LoVo (cell line): Measurements from ENCODE around the gene TPBGL.
A peak's percentile ranks its signal among the peaks of the same experiment; 100 is the strongest.

Experiments
- DNase-seq: peaks from one replicate; pipeline ENCODE4 v3.0.0-alpha.2; 2016; ENCODE audit warnings: low spot score

Gene TPBGL

DNA sequence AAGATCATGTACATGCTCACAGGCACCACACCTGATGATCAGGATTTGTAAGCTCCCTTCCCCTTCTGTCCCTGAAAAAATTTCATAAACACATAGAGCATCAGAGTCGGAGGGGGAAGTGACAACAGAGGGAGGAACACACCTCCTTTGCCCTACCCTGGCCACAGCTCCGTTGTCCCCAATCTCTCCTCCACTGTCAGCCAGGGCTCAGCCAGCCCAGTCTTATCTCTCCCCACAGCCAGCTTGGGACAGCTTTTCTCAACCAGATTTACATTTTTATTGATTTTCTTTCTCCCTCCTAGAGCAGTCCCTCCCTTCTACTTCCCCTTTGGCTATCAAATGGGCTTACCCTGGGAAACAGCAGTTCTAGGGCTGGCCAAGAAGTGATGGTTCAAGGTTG, 32.1 kb upstream of the TPBGL start:
- no peak for DNase-seq

DNA sequence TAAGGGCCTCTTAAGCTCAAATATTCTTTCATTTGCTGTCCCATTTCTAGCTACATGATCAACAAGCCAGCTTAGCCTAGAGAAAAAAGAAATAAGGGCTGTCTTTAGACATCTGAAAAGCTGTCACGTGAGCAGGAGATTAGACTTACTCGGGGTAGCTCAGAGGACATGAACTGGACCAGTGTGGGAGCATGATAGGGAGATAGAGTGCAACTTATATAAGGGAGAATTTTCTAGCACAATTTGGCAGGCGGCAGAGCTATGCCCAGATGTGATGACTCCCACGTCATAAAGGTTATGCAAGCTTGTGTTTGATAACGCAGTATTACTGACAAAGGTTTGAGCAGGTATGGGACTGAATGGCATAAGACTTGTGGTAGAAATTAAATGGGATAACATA, 28.2 kb upstream of the TPBGL start:
- no peak for DNase-seq

DNA sequence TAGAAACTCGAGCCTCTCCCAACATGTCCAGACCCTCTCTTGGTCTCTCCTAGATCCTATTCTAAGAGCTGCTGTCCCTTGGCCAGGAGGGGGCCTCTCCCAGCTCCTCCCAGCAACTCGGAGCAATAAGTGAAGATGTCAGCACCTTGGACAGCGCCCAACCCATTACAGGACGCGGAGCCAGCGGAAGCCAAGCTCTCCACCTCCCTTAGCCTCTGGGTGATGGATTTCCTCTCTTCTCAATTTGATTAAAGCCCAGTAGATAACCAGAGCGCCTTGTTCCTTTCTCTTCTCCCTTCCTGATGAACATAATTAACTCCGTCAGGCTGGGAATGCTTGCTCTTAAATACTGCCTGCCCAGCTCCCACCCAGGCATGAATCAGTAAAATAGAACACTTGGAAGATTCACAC, 26.2 kb upstream of the TPBGL start:
- peak; percentile 74 for DNase-seq

- no peak for DNase-seq
Measured at GRCh38 chr11:75214843-75215242, 25.7 kb upstream of the TPBGL start.

GRCh38 chr11:75219869-75220268, 20.7 kb upstream of the TPBGL start:
- DNase-seq = no peak

DNA sequence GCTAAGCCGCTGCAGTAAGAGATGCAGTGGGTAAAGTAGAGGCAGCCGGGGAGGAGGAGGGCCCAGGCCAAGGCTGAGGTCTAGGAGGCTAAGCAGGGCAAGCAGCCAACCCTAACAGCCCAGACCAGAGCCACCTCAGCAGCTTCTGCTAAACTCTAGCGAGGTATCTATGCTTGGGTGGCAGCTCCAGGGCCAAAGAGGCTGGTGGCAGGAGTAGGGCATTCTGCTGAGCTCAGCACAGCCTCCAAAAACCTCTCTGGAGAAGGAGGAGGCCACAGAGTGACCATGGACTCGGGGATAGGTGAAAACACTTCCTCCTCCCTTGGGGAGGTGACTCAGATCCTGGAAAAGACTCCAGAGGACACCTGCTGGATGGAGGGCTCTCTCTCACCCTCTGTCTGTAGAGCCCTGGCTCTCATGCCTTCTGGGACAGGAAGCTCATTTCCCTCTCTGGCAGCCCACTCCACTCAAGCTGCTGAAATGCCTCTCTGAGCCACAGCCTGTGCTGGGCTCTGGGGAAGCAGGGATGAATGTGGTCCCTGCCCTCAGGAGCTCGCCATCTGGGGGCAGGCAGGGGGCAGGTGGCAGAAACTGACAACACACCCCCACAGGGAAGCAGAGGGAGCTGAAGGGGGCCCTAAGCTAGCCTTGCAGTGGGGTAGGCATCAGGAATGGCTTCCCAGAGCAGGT, 16.5 kb upstream of the TPBGL start:
- no peak for DNase-seq

- DNase-seq = no peak
Measured at GRCh38 chr11:75225794-75226193, 14.8 kb upstream of the TPBGL start.

- DNase-seq = no peak
Measured at GRCh38 chr11:75229466-75229865, 11.1 kb upstream of the TPBGL start.

DNA sequence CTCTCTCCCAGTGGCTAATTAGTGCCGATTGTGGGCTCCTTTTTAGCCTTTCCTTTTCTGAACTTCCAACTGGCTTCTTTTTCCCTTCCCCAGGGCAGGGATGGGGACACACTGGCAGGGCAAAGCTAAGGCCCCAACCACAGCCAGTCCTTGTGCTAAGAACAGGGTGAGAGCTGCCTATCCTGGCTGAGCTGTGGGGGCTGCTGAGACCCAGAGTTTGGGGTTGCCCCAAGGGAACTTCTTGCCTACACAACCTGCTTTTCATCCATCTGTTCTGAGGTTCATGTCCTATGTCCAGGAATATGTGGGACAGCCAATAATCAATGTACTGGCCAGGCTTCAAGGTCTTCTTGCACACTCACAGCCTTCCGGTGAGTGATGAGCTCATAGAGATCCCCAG, 10.0 kb upstream of the TPBGL start:
- no peak for DNase-seq

DNA sequence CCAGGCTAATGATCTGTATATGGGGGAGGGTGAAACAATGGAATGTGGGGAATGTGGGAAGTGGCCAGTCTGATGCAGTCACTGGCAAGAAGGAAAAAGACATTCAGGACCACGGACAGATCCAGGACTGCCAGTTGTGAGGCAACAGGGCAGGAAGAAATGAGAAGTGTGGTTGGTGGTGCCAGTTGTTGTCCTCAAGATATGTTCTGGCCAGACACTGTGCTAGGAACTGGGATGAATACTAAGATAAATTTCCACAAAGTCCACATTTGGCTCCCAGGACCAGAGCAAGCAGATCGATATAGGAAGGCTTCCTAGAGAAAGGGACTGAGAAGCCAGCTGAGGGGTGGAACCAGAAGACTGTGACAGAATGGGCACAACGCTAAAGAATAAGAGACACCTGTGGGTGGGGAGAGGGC, 6.8 kb upstream of the TPBGL start:
- peak; percentile 44 for DNase-seq

DNA sequence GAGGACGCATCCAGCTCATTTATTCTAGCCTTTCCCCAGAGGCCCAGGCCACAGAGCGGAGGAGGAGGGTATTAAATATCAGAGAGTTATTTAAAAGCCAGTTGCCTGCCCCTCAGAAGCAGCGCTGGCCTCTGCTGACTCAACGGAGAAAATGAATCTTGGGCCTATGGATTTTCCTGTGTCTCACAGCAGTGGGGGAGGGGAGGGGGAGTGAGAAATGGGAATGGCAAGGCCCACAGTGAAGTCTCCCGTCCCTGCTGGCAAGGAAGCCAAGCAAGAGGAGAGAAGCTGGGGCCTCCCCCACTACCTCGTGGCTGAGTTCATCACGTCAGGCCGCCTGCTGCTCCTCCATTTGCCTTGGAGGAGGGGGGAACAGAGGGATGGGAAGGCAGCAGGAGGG, 4.5 kb upstream of the TPBGL start:
- DNase-seq = no peak

GRCh38 chr11:75237050-75237449, 3.5 kb upstream of the TPBGL start:
- no peak for DNase-seq

DNA sequence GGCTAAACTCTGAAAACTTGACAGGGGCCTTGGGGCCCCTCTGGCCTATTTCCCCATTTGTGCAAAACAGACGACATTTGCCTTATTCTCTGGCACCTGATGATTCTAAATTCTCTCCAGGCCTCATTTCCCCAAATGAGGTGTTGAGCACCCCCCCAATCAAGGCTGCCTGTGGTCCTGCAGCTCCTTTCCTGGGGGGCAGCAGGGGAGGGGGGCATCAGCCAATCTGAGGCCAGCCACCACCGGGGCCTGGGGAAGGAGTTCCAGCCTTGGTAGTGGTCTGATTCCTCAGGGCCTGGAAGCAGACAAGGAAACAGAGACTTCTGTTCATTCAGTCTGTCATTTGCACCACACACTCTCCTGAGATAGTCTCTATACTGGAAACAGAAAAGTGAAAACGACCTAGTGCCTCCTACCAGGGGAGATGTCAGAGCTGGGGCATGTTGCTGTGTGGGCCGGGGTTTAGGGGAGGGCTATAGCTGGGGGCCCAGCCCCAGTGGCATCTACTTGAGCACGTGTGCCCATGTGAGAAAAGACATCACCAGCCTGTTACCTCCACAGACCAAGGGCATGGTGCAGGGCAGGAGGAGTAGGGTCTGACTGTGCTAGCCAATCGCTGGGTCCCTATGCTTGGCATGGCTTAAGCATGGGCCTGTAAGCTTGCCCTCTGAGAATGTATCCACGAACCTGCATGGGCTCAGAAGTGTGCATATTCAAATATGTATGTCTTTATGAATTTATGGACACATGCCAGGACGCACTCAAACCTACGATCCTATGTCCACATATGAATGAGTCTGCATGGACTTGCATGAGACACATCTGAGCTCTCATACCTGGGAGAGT, 1.8 kb upstream of the TPBGL start:
- DNase-seq = no peak

GRCh38 chr11:75239531-75240290, 863 bp upstream of the TPBGL start:
- no peak for DNase-seq

DNA sequence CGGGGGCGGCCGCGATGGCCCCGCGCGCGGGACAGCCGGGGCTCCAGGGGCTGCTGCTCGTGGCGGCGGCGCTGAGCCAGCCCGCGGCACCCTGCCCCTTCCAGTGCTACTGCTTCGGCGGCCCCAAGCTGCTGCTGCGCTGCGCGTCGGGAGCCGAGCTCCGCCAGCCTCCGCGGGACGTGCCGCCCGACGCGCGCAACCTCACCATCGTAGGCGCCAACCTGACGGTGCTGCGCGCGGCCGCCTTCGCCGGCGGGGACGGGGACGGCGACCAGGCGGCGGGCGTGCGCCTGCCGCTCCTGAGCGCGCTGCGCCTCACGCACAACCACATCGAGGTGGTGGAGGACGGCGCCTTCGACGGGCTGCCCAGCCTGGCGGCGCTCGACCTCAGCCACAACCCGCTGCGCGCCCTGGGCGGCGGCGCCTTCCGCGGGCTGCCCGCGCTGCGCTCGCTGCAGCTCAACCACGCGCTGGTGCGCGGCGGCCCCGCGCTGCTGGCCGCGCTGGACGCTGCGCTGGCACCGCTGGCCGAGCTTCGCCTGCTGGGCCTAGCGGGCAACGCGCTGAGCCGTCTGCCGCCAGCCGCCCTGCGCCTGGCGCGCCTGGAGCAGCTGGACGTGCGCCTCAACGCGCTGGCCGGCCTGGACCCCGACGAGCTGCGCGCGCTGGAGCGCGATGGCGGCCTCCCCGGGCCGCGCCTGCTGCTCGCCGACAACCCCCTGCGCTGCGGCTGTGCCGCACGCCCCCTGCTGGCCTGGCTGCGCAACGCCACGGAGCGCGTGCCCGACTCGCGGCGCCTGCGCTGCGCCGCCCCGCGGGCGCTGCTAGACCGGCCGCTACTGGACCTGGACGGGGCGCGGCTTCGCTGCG, 697 bp downstream of the TPBGL start:
- peak; percentile 88 for DNase-seq

DNA sequence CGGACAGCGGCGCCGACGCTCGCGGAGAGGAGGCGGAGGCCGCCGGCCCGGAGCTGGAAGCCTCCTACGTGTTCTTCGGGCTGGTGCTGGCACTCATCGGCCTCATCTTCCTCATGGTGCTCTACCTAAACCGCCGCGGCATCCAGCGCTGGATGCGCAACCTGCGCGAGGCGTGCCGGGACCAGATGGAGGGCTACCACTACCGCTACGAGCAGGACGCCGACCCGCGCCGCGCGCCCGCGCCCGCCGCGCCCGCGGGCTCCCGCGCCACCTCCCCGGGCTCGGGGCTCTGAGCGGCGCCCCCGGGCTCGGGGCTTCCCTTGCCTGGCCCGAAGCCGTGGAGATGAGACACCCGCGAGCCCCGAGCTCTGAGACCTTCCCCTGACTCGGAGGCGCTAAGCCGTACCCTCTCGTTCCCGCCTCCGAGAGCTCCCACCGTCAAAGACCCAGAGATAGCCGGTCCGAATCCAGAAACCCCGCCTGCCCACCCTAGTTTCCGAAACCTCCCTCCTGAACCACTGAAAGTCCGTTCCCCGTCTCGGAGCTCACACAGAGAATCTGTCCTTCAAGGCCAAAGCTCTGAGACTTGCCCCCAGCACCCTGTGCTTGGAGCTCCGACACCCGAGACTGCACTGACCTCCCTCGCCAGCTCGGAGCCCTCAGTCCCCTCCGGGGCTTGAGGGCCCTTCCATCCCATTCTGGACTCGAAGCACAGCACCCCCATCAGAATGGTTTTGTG, 1.5 kb downstream of the TPBGL start:
- DNase-seq = no peak

DNA sequence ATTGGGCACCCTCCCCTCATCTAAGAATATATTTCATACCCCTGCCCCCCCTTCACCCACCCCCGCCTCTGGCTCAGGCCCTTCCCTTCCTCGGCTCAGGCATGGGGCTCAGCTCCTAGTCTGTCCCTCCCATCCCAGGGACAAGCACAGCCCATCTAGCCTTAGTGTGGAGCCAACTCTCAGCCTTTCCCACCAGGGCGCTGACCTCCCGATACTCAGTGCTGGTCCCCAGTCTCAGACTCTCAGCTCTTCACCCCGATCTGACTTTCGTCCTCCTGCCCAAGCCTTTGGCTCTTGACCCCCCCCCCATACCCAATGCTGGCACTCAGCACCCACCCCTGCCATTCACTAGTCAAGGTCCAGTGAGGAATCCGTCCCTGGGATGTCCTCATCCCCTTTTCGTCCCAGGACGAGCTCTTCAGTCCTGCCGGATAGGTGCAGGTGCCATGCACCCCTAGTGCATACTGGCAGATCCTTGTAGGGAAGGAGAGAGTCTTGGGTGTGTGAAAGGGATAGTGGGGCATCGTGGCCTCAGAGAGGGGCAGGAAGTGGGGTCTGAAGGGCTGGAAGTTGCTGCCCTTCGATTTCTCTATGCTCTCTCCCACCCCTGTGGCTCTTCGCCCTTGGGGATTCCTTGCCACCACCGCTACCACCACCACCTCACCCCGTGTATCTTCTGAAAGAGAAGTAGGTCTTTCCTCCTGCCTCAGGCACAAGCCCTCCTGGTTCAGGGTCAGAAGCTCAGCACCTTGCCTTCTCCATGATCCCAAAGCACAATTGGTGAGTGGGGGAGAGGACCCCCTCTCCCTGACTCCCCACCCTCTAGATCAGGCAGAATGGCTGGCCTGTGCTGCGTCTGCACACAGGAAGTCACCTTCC, 2.4 kb downstream of the TPBGL start:
- no peak for DNase-seq

DNA sequence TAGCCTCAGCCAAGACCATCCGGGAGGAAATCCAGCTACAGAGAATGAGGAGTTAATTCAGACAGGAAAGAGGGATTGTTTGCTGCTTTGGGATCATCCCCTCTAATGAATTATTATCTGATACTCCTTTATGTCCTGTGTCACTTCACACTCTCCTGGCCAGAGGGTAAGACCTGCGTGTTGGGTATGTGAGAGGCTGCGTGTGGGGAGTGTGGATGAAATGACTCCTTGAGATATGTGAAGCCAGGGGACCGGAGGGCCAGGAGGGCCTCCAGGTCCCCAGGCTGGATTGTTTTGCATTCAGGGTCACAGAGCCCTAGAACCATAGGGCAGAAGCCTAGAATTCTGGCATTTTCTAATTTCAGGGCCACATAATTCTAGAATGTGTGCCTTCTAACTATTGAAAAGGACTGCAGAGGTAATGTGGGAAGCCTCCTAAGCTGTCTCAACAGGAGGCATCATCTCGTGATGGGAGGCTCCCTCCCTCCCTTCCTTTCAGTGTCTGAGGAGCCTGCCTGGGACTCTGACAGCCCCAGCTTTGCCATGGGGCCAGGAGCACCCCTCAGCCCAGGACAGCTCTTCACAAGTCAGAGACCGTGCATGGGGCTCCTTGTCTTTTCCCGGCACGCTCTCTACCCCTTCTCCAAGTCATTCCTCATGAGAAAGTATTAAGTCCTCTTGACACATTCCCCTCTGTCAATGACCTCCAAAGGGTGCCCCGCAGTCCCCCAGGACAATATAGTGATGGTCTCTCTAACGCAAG, 3.7 kb downstream of the TPBGL start:
- no peak for DNase-seq

DNA sequence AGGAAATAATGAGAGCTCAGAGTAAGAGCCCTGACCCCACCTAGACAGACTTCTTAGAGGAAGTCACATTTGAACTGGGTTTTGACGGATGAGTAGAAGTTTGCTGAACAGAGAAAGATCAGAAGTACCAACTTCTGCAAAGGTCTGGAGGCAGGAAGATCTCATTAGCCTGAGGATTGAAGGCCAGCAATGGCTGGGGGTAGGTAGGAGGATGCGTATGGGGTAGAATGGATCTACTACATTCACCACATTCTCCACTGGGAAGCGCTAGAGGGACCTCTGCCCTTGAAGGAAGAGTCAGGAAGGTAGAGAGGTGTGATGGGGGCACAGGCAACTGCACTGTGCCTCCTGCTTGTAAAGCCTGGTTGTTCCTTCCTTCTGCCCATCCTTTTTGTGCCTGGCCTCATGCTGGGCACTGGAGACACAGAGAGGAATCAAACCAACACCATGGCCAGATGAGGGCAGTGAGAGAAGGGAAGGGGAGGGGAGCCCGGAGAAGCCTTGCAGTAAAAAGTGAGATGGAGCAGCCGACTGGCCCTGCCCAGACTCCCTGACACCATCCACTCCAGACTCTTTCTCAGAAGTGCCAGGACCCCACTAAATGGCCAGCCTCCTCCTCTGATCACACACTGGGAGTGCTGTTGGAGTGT, 4.9 kb downstream of the TPBGL start:
- DNase-seq = no peak
